ENCODE measurements around the gene CPNE6. TPM values are rescaled to one million over a fixed set of nuclear protein-coding genes. Genes with fewer than 3 reads are reported as not detected.

CPNE6 gene
- total and polyA plus RNA-seq, 2 of the 13 experiments (the other 11 are each of a cell fraction or from before 2014, with no cell fraction given): not detected

DNA sequence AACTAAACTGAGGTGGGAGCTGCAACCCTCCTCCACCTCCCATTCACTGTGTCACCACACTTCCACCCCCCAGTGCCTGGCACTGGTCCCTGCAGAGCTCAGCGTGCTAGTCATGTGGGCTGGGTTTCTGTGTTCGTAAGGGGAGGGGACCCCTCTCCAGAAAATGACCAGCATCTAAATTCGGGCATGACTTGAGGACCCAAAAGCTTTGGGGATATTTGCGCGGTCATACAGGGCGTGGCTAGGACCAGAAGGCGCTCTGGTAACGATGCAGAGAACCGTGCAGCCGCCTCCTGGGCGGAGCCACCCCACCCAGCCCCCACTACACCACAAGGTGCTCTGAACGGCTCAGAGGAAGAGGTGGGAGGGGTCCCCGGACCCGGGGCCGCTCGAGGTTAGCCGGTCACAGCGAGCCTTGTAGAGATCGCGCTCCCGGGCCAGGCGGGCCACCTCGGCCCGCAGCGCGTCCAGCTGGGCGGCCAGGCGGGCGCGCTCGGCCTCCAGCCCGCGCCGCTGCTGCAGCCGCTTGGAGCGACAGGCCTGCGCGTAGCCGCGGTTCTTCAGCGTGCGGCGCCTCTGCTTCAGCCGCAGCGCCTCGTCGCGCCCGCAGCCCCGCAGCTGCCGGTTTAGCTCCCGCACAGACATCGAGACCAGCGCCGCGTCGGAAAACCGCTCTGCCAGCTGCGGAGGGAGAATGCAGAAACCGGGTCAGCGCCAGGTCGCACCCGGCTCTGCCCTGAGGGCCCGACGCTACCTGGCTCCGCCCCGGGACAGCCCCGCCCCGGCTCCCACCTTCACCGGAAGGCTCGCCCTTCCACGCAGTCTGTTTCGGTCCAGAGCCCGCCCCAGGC lies 9.8 kb downstream of the CPNE6 start (continued):
- no peak for TF ChIP-seq ZFP37 (CRISPR knock-in tag; IDR thresholded peaks at IDR 0.05; ENCODE audit: borderline replicate concordance)
- TF ChIP-seq SIX4 (CRISPR knock-in tag; IDR thresholded peaks at IDR 0.05): no peak; the same call in 1 of the 2 replicates
- peak; percentile 89; the same call in 1 of the 2 replicates for TF ChIP-seq ZSCAN21 (CRISPR knock-in tag; IDR thresholded peaks at IDR 0.05; ENCODE audit: borderline replicate concordance)
- TF ChIP-seq TBX2 (CRISPR knock-in tag; IDR thresholded peaks at IDR 0.05; ENCODE audit: borderline replicate concordance): peak; percentile 31; the same call in 1 of the 2 replicates
- TF ChIP-seq KAT7 (CRISPR knock-in tag; IDR thresholded peaks at IDR 0.05; ENCODE audit: borderline replicate concordance): peak; percentile 47; the same call in 1 of the 2 replicates
- TF ChIP-seq SYNCRIP (IDR thresholded peaks at IDR 0.05; ENCODE audit: insufficient read depth, low read depth, low read length): no peak
- TF ChIP-seq HOXA7 (CRISPR knock-in tag; IDR thresholded peaks at IDR 0.05): no peak
- TF ChIP-seq SP140L (CRISPR knock-in tag; IDR thresholded peaks at IDR 0.05; ENCODE audit: borderline replicate concordance): no peak
- TF ChIP-seq HNRNPK (IDR thresholded peaks at IDR 0.05; ENCODE audit: low read depth, low read length, poor library complexity, severe bottlenecking): peak; percentile 69
- TF ChIP-seq BCLAF1 (IDR thresholded peaks at IDR 0.05): no peak
- peak; percentile 20; the same call in 1 of the 2 replicates for TF ChIP-seq YEATS2 (CRISPR knock-in tag; IDR thresholded peaks at IDR 0.05; ENCODE audit: borderline replicate concordance)
- TF ChIP-seq PCBP1 (IDR thresholded peaks at IDR 0.05; ENCODE audit: borderline replicate concordance, low read depth, low read length): no peak
- TF ChIP-seq, protein P1, sequence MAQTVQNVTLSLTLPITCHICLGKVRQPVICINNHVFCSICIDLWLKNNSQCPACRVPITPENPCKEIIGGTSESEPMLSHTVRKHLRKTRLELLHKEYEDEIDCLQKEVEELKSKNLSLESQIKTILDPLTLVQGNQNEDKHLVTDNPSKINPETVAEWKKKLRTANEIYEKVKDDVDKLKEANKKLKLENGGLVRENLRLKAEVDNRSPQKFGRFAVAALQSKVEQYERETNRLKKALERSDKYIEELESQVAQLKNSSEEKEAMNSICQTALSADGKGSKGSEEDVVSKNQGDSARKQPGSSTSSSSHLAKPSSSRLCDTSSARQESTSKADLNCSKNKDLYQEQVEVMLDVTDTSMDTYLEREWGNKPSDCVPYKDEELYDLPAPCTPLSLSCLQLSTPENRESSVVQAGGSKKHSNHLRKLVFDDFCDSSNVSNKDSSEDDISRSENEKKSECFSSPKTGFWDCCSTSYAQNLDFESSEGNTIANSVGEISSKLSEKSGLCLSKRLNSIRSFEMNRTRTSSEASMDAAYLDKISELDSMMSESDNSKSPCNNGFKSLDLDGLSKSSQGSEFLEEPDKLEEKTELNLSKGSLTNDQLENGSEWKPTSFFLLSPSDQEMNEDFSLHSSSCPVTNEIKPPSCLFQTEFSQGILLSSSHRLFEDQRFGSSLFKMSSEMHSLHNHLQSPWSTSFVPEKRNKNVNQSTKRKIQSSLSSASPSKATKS (CRISPR knock-in tag; IDR thresholded peaks at IDR 0.05): no peak
- TF ChIP-seq, protein P2, sequence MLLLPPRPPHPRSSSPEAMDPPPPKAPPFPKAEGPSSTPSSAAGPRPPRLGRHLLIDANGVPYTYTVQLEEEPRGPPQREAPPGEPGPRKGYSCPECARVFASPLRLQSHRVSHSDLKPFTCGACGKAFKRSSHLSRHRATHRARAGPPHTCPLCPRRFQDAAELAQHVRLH (CRISPR knock-in tag; IDR thresholded peaks at IDR 0.05; ENCODE audit: borderline replicate concordance, low read depth): no peak; the same call in 1 of the 2 replicates
- peak; percentile 44; the same call in 1 of the 2 replicates for TF ChIP-seq ARHGAP35 (CRISPR knock-in tag; IDR thresholded peaks at IDR 0.05; ENCODE audit: borderline replicate concordance)
- no peak for TF ChIP-seq ZNF543 (CRISPR knock-in tag; IDR thresholded peaks at IDR 0.05)
- TF ChIP-seq SETDB1 (CRISPR knock-in tag; IDR thresholded peaks at IDR 0.05; ENCODE audit: borderline replicate concordance): no peak
- TF ChIP-seq, protein P3, sequence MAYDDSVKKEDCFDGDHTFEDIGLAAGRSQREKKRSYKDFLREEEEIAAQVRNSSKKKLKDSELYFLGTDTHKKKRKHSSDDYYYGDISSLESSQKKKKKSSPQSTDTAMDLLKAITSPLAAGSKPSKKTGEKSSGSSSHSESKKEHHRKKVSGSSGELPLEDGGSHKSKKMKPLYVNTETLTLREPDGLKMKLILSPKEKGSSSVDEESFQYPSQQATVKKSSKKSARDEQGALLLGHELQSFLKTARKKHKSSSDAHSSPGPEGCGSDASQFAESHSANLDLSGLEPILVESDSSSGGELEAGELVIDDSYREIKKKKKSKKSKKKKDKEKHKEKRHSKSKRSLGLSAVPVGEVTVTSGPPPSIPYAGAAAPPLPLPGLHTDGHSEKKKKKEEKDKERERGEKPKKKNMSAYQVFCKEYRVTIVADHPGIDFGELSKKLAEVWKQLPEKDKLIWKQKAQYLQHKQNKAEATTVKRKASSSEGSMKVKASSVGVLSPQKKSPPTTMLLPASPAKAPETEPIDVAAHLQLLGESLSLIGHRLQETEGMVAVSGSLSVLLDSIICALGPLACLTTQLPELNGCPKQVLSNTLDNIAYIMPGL (CRISPR knock-in tag; IDR thresholded peaks at IDR 0.05; ENCODE audit: borderline replicate concordance in 1 of 2, low read depth in 1 of 2): peak; percentile 35 to 45; a peak in 2 of 4 replicates
- TF ChIP-seq ZNF782 (CRISPR knock-in tag; IDR thresholded peaks at IDR 0.05; ENCODE audit: borderline replicate concordance): no peak

All from HepG2 (cell line).